Gastrocnemius medialis (tissue), 4 donors: ENCODE results near the gene ATP2C2. TPM values are rescaled to one million over a fixed set of nuclear protein-coding genes. Genes with fewer than 3 reads are reported as not detected.
"Not testable (repeated sequence)": the region's sequence is repeated elsewhere in the genome, so short reads cannot be mapped to it uniquely, and the experiment has no call there.

Experiments used
- ATAC-seq, 2 donors: fragments of 150-250 bp; one replicate each; pipeline ENCODE4 v1.9.1; 2016
- DNase-seq, 2 donors: peaks; one replicate each; pipeline ENCODE4 v3.0.0-alpha.2; 2019
- H3K27ac ChIP-seq, 4 donors: fragments of 200-600 bp; sonication (generic); 1 replicate in 1 of 4; 2 replicates in 3 of 4; pipeline ENCODE4 v1.5.1; 2016 to 2018; ENCODE audit warnings: mild to moderate bottlenecking in 2 of 4, moderate library complexity in 1 of 4
- H3K27me3 ChIP-seq, 3 donors: fragments of 200-600 bp; sonication (generic) in 2 of 3; 1 replicate in 1 of 3; 2 replicates in 2 of 3; pipeline versions ENCODE4 v1.5.1 to v1.6.0; 2016 to 2019; ENCODE audit warnings: mild to moderate bottlenecking in 1 of 3, moderate library complexity in 1 of 3
- H3K36me3 ChIP-seq, 2 donors: fragments of 200-600 bp; sonication (generic) in 1 of 2; one replicate each; pipeline ENCODE4 v1.5.1; 2017 to 2018
- H3K4me1 ChIP-seq, 2 donors: fragments of 200-600 bp; sonication (generic) in 1 of 2; one replicate each; pipeline ENCODE4 v1.5.1; 2016 to 2017; ENCODE audit warnings: mild to moderate bottlenecking in 2 of 2
- H3K4me3 ChIP-seq, 4 donors: fragments of 200-600 bp; sonication (generic) in 3 of 4; 1 replicate in 1 of 4; 2 replicates in 3 of 4; pipeline ENCODE4 v1.5.1; 2016 to 2019; ENCODE audit warnings: mild to moderate bottlenecking in 2 of 4
- H3K9me3 ChIP-seq, 3 donors: fragments of 200-600 bp; sonication (generic) in 2 of 3; 1 replicate in 1 of 3; 2 replicates in 2 of 3; pipeline ENCODE4 v1.5.1; 2016 to 2019
- CTCF ChIP-seq, 5 experiments: fragments of 450-650 bp in 3 of 5; fragments of 200-600 bp in 2 of 5; sonication (generic) in 2 of 5; IDR thresholded peaks in 4 of 5; conservative IDR thresholded peaks in 1 of 5; 1 replicate in 4 of 5; 2 replicates in 1 of 5; pipeline ENCODE4 v1.5.1; 2016 to 2019; ENCODE audit warnings: antibody characterized with exemption in 5 of 5, mild to moderate bottlenecking in 3 of 5, moderate library complexity in 3 of 5
- POLR2A ChIP-seq, 2 donors: fragments of 450-650 bp; IDR thresholded peaks; one replicate each; pipeline ENCODE4 v1.6.1; 2017; ENCODE audit warnings: antibody characterized with exemption in 2 of 2, mild to moderate bottlenecking in 2 of 2, moderate library complexity in 2 of 2
- in situ Hi-C, 4 donors: fragments of 200-750 bp; cut with MboI; loops; one replicate each; pipeline versions ENCODE4 v1.15.0 to v1.8.0; 2017; ENCODE audit warnings: low sequenced_read_pairs in 4 of 4
- intact Hi-C: fragments of 100-400 bp; cut with DNase I; formaldehyde crosslinking; loops from one replicate; pipeline ENCODE4 v1.15.1; 2023; ENCODE audit warnings: low total_unique reads
- total RNA-seq, 4 donors: library from RNA; depleted of rRNA; stranded (reverse); fragments of >200 nt; gene quantifications; one replicate each; pipeline versions ENCODE4 v1.1.0 to v1.2.3, GENCODE V29; 2016

The ATP2C2 gene
- total RNA-seq, 4 donors from 2014 or later, result 0.44 TPM; not detected in 3

GRCh38 chr16:84331998-84332780 is 36.1 kb upstream of the ATP2C2 start:
- no peak for DNase-seq

GRCh38 chr16:84332975-84333684 is 35.2 kb upstream of the ATP2C2 start:
- Histone ChIP-seq H3K27me3 (peaks cover 0 to 3% (median 0%) of the 10 kb centered on the region in 3 donors), H3K9me3 (peaks cover 0 to 3% (median 0%) of the 10 kb centered on the region in 3 donors), H3K27ac (no peak overlapping the region), H3K36me3 (no peaks in the 10 kb centered on the region), H3K4me3 (no peak overlapping the region), H3K4me1 (no peaks in the 10 kb centered on the region)
- in situ Hi-C loops, result no loop called here
- intact Hi-C loops, result no loop called here
- ATAC-seq (no peak), DNase-seq (no peak)
- TF ChIP-seq CTCF (IDR thresholded peaks at IDR 0.05 in 4 of 5, conservative IDR thresholded peaks at IDR 0.05 in 1 of 5) (no peak), POLR2A (IDR thresholded peaks at IDR 0.05) (no peak)

More at GRCh38 chr16:84331998-84332780, 36.1 kb upstream of the ATP2C2 start:
- intact Hi-C loops (no loop called here), in situ Hi-C loops (no loop called here)
- Histone ChIP-seq H3K27me3 (peaks cover 0 to 6% (median 0%) of the 10 kb centered on the region in 3 donors), H3K36me3 (no peaks in the 10 kb centered on the region), H3K27ac (no peak overlapping the region), H3K4me3 (no peak overlapping the region), H3K9me3 (no peaks in the 10 kb centered on the region), H3K4me1 (no peaks in the 10 kb centered on the region)
- ATAC-seq, result no peak
- TF ChIP-seq POLR2A (IDR thresholded peaks at IDR 0.05), result no peak
- TF ChIP-seq CTCF (IDR thresholded peaks at IDR 0.05 in 4 of 5, conservative IDR thresholded peaks at IDR 0.05 in 1 of 5), result no peak

- Histone ChIP-seq H3K9me3 (peaks cover 0 to 3% (median 0%) of the 10 kb centered on the region in 3 donors), H3K4me3 (no peak overlapping the region), H3K4me1 (no peaks in the 10 kb centered on the region), H3K36me3 (no peaks in the 10 kb centered on the region), H3K27me3 (peaks cover 0 to 3% (median 0%) of the 10 kb centered on the region in 3 donors), H3K27ac (no peak overlapping the region)
- no peak for TF ChIP-seq CTCF (IDR thresholded peaks at IDR 0.05 in 4 of 5, conservative IDR thresholded peaks at IDR 0.05 in 1 of 5)
- no peak for TF ChIP-seq POLR2A (IDR thresholded peaks at IDR 0.05)
- intact Hi-C loops (no loop called here), in situ Hi-C loops (no loop called here)
- ATAC-seq, result no peak
- no peak for DNase-seq
Measured at GRCh38 chr16:84334058-84334457, 34.3 kb upstream of the ATP2C2 start.

- DNase-seq, result no peak
- intact Hi-C loops, result no loop called here
- in situ Hi-C loops, result no loop called here
Measured at GRCh38 chr16:84334482-84334881, 33.9 kb upstream of the ATP2C2 start.

GRCh38 chr16:84337236-84337635 is 31.1 kb upstream of the ATP2C2 start:
- H3K27me3 ChIP-seq, intact Hi-C loops, H3K9me3 ChIP-seq, H3K4me1 ChIP-seq, H3K27ac ChIP-seq, ATAC-seq, H3K36me3 ChIP-seq, in situ Hi-C loops, H3K4me3 ChIP-seq, DNase-seq: not testable (repeated sequence)

More at GRCh38 chr16:84334482-84334881, 33.9 kb upstream of the ATP2C2 start:
- Histone ChIP-seq H3K27me3 (peaks cover 0 to 3% (median 0%) of the 10 kb centered on the region in 3 donors), H3K9me3 (peaks cover 0 to 3% (median 0%) of the 10 kb centered on the region in 3 donors), H3K4me1 (no peaks in the 10 kb centered on the region), H3K27ac (no peak overlapping the region), H3K4me3 (no peak overlapping the region), H3K36me3 (no peaks in the 10 kb centered on the region)
- no peak for ATAC-seq
- no peak for TF ChIP-seq CTCF (IDR thresholded peaks at IDR 0.05 in 4 of 5, conservative IDR thresholded peaks at IDR 0.05 in 1 of 5)
- no peak for TF ChIP-seq POLR2A (IDR thresholded peaks at IDR 0.05)
